ENCODE measurements around the gene IL18RAP.
A peak's percentile ranks its signal among the peaks of the same experiment; 100 is the strongest.

IL18RAP gene

GRCh38 chr2:102461188-102461587, 38.2 kb downstream of the IL18RAP start:
- in situ Hi-C loops (cut with HindIII; ENCODE audit: low pct_ligation_motif_present, low sequenced_read_pairs): no loop called here
- DNase-seq: no peak
- H3K27me3 ChIP-seq (replicated peaks): peaks cover 3% of the 10 kb centered on the region
- no peak for TF ChIP-seq CTCF (IDR thresholded peaks at IDR 0.05; ENCODE audit: low read depth, low read length, missing control alignments)
- H3K36me3 ChIP-seq (replicated peaks): no peaks in the 10 kb centered on the region
- no peak overlapping the region for H3K27ac ChIP-seq
- H3K4me3 ChIP-seq (ENCODE audit: low read depth, low read length): no peak overlapping the region

- Histone ChIP-seq H3K27ac (no peak overlapping the region), H3K4me3 (ENCODE audit: low read depth, low read length) (no peak overlapping the region), H3K36me3 (replicated peaks) (no peaks in the 10 kb centered on the region), H3K27me3 (replicated peaks) (peaks cover 3% of the 10 kb centered on the region)
- TF ChIP-seq CTCF (IDR thresholded peaks at IDR 0.05; ENCODE audit: low read depth, low read length, missing control alignments): no peak
- in situ Hi-C loops (cut with HindIII; ENCODE audit: low pct_ligation_motif_present, low sequenced_read_pairs): no loop called here
- DNase-seq: no peak
These were observed 40.2 kb downstream of the IL18RAP start for GRCh38 chr2:102463160-102463559.

GRCh38 chr2:102470168-102470567, 47.2 kb downstream of the IL18RAP start:
- no peak overlapping the region for H3K4me3 ChIP-seq (ENCODE audit: low read depth, low read length)
- no peak overlapping the region for H3K27ac ChIP-seq
- in situ Hi-C loops (cut with HindIII; ENCODE audit: low pct_ligation_motif_present, low sequenced_read_pairs): no loop called here
- no peak for DNase-seq
- no peaks in the 10 kb centered on the region for H3K36me3 ChIP-seq (replicated peaks)
- TF ChIP-seq CTCF (IDR thresholded peaks at IDR 0.05; ENCODE audit: low read depth, low read length, missing control alignments): no peak
- peaks cover 3% of the 10 kb centered on the region for H3K27me3 ChIP-seq (replicated peaks)

- H3K27ac ChIP-seq: no peak within 1 kb of the TSS
- peak; percentile 88 for TF ChIP-seq CTCF (IDR thresholded peaks at IDR 0.05; ENCODE audit: low read depth, low read length, missing control alignments)
These were observed 50.1 kb downstream of the IL18RAP start, which contains the start of gene SLC9A4 for GRCh38 chr2:102473020-102473419. Gene SLC9A4 (plus strand): TSS chr2:102473226. CDS start chr2:102473760, 534 bp downstream.

GRCh38 chr2:102473631-102474030, 50.7 kb downstream of the IL18RAP start:
- DNase-seq: no peak
- no peak for TF ChIP-seq CTCF (IDR thresholded peaks at IDR 0.05; ENCODE audit: low read depth, low read length, missing control alignments)
- Histone ChIP-seq H3K27ac (no peak overlapping the region), H3K36me3 (replicated peaks) (no peaks in the 10 kb centered on the region), H3K4me3 (ENCODE audit: low read depth, low read length) (no peak overlapping the region), H3K27me3 (replicated peaks) (peaks cover 3% of the 10 kb centered on the region)
- in situ Hi-C loops (cut with HindIII; ENCODE audit: low pct_ligation_motif_present, low sequenced_read_pairs): no loop called here

More at GRCh38 chr2:102473020-102473419, 50.1 kb downstream of the IL18RAP start, which contains the start of gene SLC9A4:
- H3K4me3 ChIP-seq (ENCODE audit: low read depth, low read length): no peak within 1 kb of the TSS
- peaks cover 3% of the 10 kb centered on the region for H3K27me3 ChIP-seq (replicated peaks)
- peak; percentile 45 for DNase-seq
- in situ Hi-C loops (cut with HindIII; ENCODE audit: low pct_ligation_motif_present, low sequenced_read_pairs): no loop called here
- H3K36me3 ChIP-seq (replicated peaks): no peaks in the 10 kb centered on the region

- H3K27ac ChIP-seq: no peak overlapping the region
- in situ Hi-C loops (cut with HindIII; ENCODE audit: low pct_ligation_motif_present, low sequenced_read_pairs): loop anchor here (25.0 kb wide), 1 partner anchor 138 kb away; the partner anchor contains the start of gene SLC9A2
- no peak for TF ChIP-seq CTCF (IDR thresholded peaks at IDR 0.05; ENCODE audit: low read depth, low read length, missing control alignments)
- no peaks in the 10 kb centered on the region for H3K36me3 ChIP-seq (replicated peaks)
- peaks cover 3% of the 10 kb centered on the region for H3K27me3 ChIP-seq (replicated peaks)
- no peak overlapping the region for H3K4me3 ChIP-seq (ENCODE audit: low read depth, low read length)
- no peak for DNase-seq
These were observed 51.8 kb downstream of the IL18RAP start for GRCh38 chr2:102474785-102475184.

Measured in brain microvascular endothelial cell (primary cell).